Measurements from ENCODE around the gene KCTD21.

DNA sequence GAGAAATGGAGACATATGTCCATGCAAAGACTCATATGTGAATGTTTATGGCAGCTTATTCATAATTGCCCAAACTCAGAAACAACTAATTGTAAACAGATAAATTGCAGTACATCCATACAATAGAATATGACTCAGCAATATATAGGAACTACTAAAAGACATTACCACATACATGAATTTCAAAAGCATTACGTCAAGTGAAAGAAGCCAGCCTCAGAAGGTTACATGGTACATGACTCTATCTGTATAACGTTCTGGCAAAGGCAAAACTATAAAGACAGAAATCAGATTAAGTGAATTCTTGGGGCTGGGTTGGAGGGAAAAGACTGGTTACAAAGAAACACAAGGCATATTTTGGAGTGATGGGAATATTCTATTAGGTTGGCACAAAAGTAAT, 7.2 kb downstream of the KCTD21 start:
- TF ChIP-seq CTCF (conservative IDR thresholded peaks at IDR 0.05) (no peak), ZFX (IDR thresholded peaks at IDR 0.05) (no peak)
